Panc1 (cell line): Measurements from ENCODE around the gene ANO2. TPM values are rescaled to one million over a fixed set of nuclear protein-coding genes. Genes with fewer than 3 reads are reported as not detected.

Source experiments
- ATAC-seq: fragments of 200-7000 bp; cut with Tn5 transposase; 2 replicates; pipeline ENCODE4 v1.9.1; 2020; ENCODE audit warnings: mild to moderate bottlenecking, moderate library complexity
- BruUV-seq: library from RNA; stranded (reverse); fragments of 400-500 nt; replicated peaks from 2 replicates; lab custom pipeline; 2021; lab: Mats Ljungman, UMichigan
- CTCF ChIA-PET: fragments of 300-600 bp; sonication (Branson Sonifier 250); formaldehyde crosslinking; loops from one replicate; lab custom pipeline; 2022; ENCODE audit warnings: antibody characterized with exemption; lab: Charles Lee
- POLR2A ChIA-PET: fragments of 300-600 bp; sonication (Branson Sonifier 250); formaldehyde crosslinking; loops from one replicate; lab custom pipeline; 2022; ENCODE audit warnings: antibody characterized with exemption; lab: Charles Lee
- DNase-seq: peaks from one replicate; pipeline ENCODE4 v3.0.0-alpha.2; 2010; ENCODE audit warnings: low read depth, low spot score
- H3K27ac ChIP-seq: 2 replicates; pipeline ENCODE4 v1.5.1; 2011; ENCODE audit warnings: mild to moderate bottlenecking, low read length, inconsistent platforms
- H3K27me3 ChIP-seq: fragments of 200-500 bp; sonication (Bioruptor generic); 2 replicates; pipeline ENCODE4 v1.6.0; 2014; ENCODE audit warnings: low read length, inconsistent platforms; ENCODE audit not compliant: control insufficient read depth, insufficient read depth
- H3K36me3 ChIP-seq: fragments of 200-500 bp; sonication (Bioruptor generic); 2 replicates; pipeline ENCODE4 v1.5.1; 2014; ENCODE audit warnings: inconsistent platforms, mild to moderate bottlenecking, low read length, moderate library complexity; ENCODE audit not compliant: control insufficient read depth, insufficient read depth
- H3K4me1 ChIP-seq: 2 replicates; pipeline ENCODE4 v1.5.1; 2011; ENCODE audit warnings: inconsistent platforms, mild to moderate bottlenecking, low read length, moderate library complexity; ENCODE audit not compliant: control insufficient read depth, insufficient read depth
- H3K4me3 ChIP-seq, 2 experiments: 2 replicates each; pipeline ENCODE4 v1.5.1; 2011 to 2012; ENCODE audit warnings: low read depth in 2 of 2, low read length in 2 of 2, mild to moderate bottlenecking in 2 of 2, inconsistent platforms in 1 of 2, moderate library complexity in 1 of 2
- H3K9me3 ChIP-seq: fragments of 200-500 bp; sonication (Bioruptor generic); 2 replicates; pipeline ENCODE4 v1.5.1; 2014; ENCODE audit warnings: low read depth, mild to moderate bottlenecking, inconsistent platforms, low read length, moderate library complexity; ENCODE audit not compliant: control insufficient read depth, insufficient read depth
- CTCF ChIP-seq: fragments of 450-650 bp; IDR thresholded peaks from 2 replicates; pipeline ENCODE4 v1.5.1; 2017; ENCODE audit warnings: mild to moderate bottlenecking
- POLR2AphosphoS5 ChIP-seq: IDR thresholded peaks from 2 replicates; pipeline ENCODE4 v1.6.1; 2012; ENCODE audit warnings: mild to moderate bottlenecking, low read depth, low read length, moderate library complexity
- SIN3A ChIP-seq: IDR thresholded peaks from 2 replicates; pipeline ENCODE4 v1.6.1; 2012; ENCODE audit warnings: low read depth, mild to moderate bottlenecking, low read length, moderate library complexity, borderline replicate concordance; ENCODE audit not compliant: insufficient read depth
- TCF7L2 ChIP-seq: IDR thresholded peaks from 2 replicates; pipeline ENCODE4 v1.6.1; 2011; ENCODE audit warnings: mild to moderate bottlenecking, low read depth, low read length, inconsistent platforms
- in situ Hi-C: cut with HindIII; loops from 2 replicates; pipeline ENCODE4 v1.10.0; 2016; ENCODE audit warnings: low sequenced_read_pairs, low pct_unique_long_range_greater_than_20kb
- intact Hi-C: fragments of 100-400 bp; cut with micrococcal nuclease; formaldehyde crosslinking; loops from one replicate; pipeline ENCODE4 v1.10.0; 2022; ENCODE audit not compliant: unreplicated experiment
- total RNA-seq: library from RNA; stranded (reverse); gene quantifications from one replicate; pipeline ENCODE4 v1.2.1, GENCODE V29; 2021; ENCODE audit not compliant: unreplicated experiment
- TF ChIP-seq, protein P1 (sequence below), 2 experiments: IDR thresholded peaks; 2 replicates each; pipeline ENCODE4 v1.6.1; 2011 to 2012; ENCODE audit warnings: low read depth in 2 of 2, control low read depth in 1 of 2, low read length in 1 of 2, mild to moderate bottlenecking in 1 of 2, moderate library complexity in 1 of 2; ENCODE audit not compliant: insufficient read depth in 1 of 2

The ANO2 gene
- total RNA-seq, 1 experiment from 2014 or later = not detected

- TF ChIP-seq TCF7L2 (no peak), SIN3A (no peak), POLR2AphosphoS5 (no peak), CTCF (no peak)
- TF ChIP-seq, protein P1, sequence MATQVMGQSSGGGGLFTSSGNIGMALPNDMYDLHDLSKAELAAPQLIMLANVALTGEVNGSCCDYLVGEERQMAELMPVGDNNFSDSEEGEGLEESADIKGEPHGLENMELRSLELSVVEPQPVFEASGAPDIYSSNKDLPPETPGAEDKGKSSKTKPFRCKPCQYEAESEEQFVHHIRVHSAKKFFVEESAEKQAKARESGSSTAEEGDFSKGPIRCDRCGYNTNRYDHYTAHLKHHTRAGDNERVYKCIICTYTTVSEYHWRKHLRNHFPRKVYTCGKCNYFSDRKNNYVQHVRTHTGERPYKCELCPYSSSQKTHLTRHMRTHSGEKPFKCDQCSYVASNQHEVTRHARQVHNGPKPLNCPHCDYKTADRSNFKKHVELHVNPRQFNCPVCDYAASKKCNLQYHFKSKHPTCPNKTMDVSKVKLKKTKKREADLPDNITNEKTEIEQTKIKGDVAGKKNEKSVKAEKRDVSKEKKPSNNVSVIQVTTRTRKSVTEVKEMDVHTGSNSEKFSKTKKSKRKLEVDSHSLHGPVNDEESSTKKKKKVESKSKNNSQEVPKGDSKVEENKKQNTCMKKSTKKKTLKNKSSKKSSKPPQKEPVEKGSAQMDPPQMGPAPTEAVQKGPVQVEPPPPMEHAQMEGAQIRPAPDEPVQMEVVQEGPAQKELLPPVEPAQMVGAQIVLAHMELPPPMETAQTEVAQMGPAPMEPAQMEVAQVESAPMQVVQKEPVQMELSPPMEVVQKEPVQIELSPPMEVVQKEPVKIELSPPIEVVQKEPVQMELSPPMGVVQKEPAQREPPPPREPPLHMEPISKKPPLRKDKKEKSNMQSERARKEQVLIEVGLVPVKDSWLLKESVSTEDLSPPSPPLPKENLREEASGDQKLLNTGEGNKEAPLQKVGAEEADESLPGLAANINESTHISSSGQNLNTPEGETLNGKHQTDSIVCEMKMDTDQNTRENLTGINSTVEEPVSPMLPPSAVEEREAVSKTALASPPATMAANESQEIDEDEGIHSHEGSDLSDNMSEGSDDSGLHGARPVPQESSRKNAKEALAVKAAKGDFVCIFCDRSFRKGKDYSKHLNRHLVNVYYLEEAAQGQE (IDR thresholded peaks at IDR 0.05; ENCODE audit: insufficient read depth in 1 of 2, low read depth in 2 of 2, low read length in 1 of 2) = no peak
These were observed 312.6 kb downstream of the ANO2 start for GRCh38 chr12:5632453-5632852.

GRCh38 chr12:5631497-5631896 is 313.6 kb downstream of the ANO2 start:
- Histone ChIP-seq H3K9me3 (no peaks in the 10 kb centered on the region), H3K27me3 (peaks cover 2% of the 10 kb centered on the region; the same call in 1 of the 2 replicates), H3K4me1 (no peaks in the 10 kb centered on the region), H3K27ac (no peak overlapping the region), H3K4me3 (no peak overlapping the region), H3K36me3 (no peaks in the 10 kb centered on the region)
- in situ Hi-C loops = no loop called here
- ChIA-PET CTCF (no interaction called here), POLR2A (no interaction called here)
- ATAC-seq = no peak
- DNase-seq = no peak
- BruUV-seq = no TSS peak
- intact Hi-C loops = no loop called here
- TF ChIP-seq SIN3A (no peak), POLR2AphosphoS5 (no peak), TCF7L2 (no peak), CTCF (no peak)
- TF ChIP-seq, protein P1 (IDR thresholded peaks at IDR 0.05; ENCODE audit: insufficient read depth in 1 of 2, low read depth in 2 of 2, low read length in 1 of 2) = no peak

More at GRCh38 chr12:5632453-5632852, 312.6 kb downstream of the ANO2 start:
- intact Hi-C loops = no loop called here
- POLR2A ChIA-PET = no interaction called here
- DNase-seq (no peak), ATAC-seq (no peak)
- in situ Hi-C loops = no loop called here
- Histone ChIP-seq H3K4me3 (no peak overlapping the region), H3K27ac (no peak overlapping the region), H3K4me1 (no peaks in the 10 kb centered on the region), H3K36me3 (no peaks in the 10 kb centered on the region), H3K9me3 (no peaks in the 10 kb centered on the region), H3K27me3 (peaks cover 2% of the 10 kb centered on the region; the same call in 1 of the 2 replicates)
- BruUV-seq = no TSS peak
- CTCF ChIA-PET = no interaction called here
